Measurements from ENCODE around the gene WNT5B. TPM values are rescaled to one million over a fixed set of nuclear protein-coding genes. Genes with fewer than 3 reads are reported as not detected.

WNT5B gene
- total RNA-seq, 1 donor from 2014 or later: 2.3 TPM

- intact Hi-C loops (cut with DNase I): no loop called here
- H3K4me3 ChIP-seq: no peak overlapping the region
- H3K9me3 ChIP-seq: no peaks in the 10 kb centered on the region
- H3K4me1 ChIP-seq: no peaks in the 10 kb centered on the region
- TF ChIP-seq CTCF (IDR thresholded peaks at IDR 0.05): no peak
- peak; percentile 72 for ATAC-seq
- no peak for DNase-seq
- no peaks in the 10 kb centered on the region for H3K27me3 ChIP-seq
- no peaks in the 10 kb centered on the region for H3K36me3 ChIP-seq
- no peak overlapping the region for H3K27ac ChIP-seq
Measured at GRCh38 chr12:1616233-1617066, 12.6 kb upstream of the WNT5B start.

- H3K27me3 ChIP-seq: no peaks in the 10 kb centered on the region
- no peaks in the 10 kb centered on the region for H3K9me3 ChIP-seq
- DNase-seq (no peak), ATAC-seq (no peak)
- TF ChIP-seq CTCF (IDR thresholded peaks at IDR 0.05): no peak
- intact Hi-C loops (cut with DNase I): no loop called here
- no peaks in the 10 kb centered on the region for H3K4me1 ChIP-seq
- H3K36me3 ChIP-seq: no peaks in the 10 kb centered on the region
- no peak overlapping the region for H3K4me3 ChIP-seq
- H3K27ac ChIP-seq: no peak overlapping the region
Measured at GRCh38 chr12:1618489-1618888, 10.5 kb upstream of the WNT5B start.

- ATAC-seq (no peak), DNase-seq (no peak)
- no peaks in the 10 kb centered on the region for H3K4me1 ChIP-seq
- H3K36me3 ChIP-seq: no peaks in the 10 kb centered on the region
- H3K27ac ChIP-seq: no peak overlapping the region
- intact Hi-C loops (cut with DNase I): no loop called here
- H3K4me3 ChIP-seq: no peak overlapping the region
- no peaks in the 10 kb centered on the region for H3K27me3 ChIP-seq
- H3K9me3 ChIP-seq: no peaks in the 10 kb centered on the region
- TF ChIP-seq CTCF (IDR thresholded peaks at IDR 0.05): no peak
Measured at GRCh38 chr12:1619159-1619558, 9.9 kb upstream of the WNT5B start.

DNA sequence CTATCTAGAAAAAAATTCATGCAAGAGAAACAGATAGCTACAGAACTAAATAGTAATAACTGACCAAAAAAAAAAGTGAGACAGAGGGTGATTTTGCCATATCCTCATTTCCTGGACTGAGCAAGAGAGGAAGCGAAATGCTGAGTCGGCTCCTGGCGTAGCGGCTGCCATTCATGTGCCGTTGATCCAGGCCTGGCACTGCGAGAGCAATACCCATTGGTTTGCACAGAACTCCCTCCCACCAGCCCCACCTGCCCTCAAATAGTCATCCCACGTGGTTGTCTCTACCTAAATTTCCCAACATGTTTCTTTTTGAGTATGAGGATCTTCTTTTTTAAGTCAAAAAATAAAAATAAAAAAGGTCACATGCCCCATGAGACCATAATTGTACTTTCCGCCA lies 9.4 kb upstream of the WNT5B start:
- Histone ChIP-seq H3K27ac (no peak overlapping the region), H3K4me3 (no peak overlapping the region), H3K36me3 (no peaks in the 10 kb centered on the region), H3K9me3 (no peaks in the 10 kb centered on the region), H3K27me3 (no peaks in the 10 kb centered on the region), H3K4me1 (no peaks in the 10 kb centered on the region)
- DNase-seq: peak; percentile 72
- intact Hi-C loops (cut with DNase I): no loop called here
- peak; percentile 79 for ATAC-seq
- no peak for TF ChIP-seq CTCF (IDR thresholded peaks at IDR 0.05)

- Histone ChIP-seq H3K36me3 (no peaks in the 10 kb centered on the region), H3K4me1 (peaks cover under 1% of the 10 kb centered on the region), H3K27ac (no peak overlapping the region), H3K4me3 (no peak overlapping the region), H3K9me3 (no peaks in the 10 kb centered on the region), H3K27me3 (no peaks in the 10 kb centered on the region)
- DNase-seq (no peak), ATAC-seq (no peak)
- no peak for TF ChIP-seq CTCF (IDR thresholded peaks at IDR 0.05)
- intact Hi-C loops (cut with DNase I): no loop called here
Measured at GRCh38 chr12:1620092-1620491, 8.9 kb upstream of the WNT5B start.

All from upper lobe of right lung (tissue), 1 donor.